Ectodermal cell (in vitro differentiated cells): ENCODE measurements around the gene EGR1.
"Not testable (repeated sequence)": the region's sequence is repeated elsewhere in the genome, so short reads cannot be mapped to it uniquely, and the experiment has no call there.

Experiments
- H3K27ac ChIP-seq: 2 replicates; pipeline ENCODE4 v1.7.0; 2013; ENCODE audit warnings: mild to moderate bottlenecking, low read depth, low read length; ENCODE audit not compliant: insufficient read depth, poor library complexity, severe bottlenecking
- H3K27me3 ChIP-seq: 2 replicates; pipeline ENCODE4 v1.7.0; 2013; ENCODE audit warnings: mild to moderate bottlenecking, low read length; ENCODE audit not compliant: insufficient read depth, control insufficient read depth, poor library complexity, severe bottlenecking
- H3K36me3 ChIP-seq: one replicate; pipeline ENCODE4 v1.7.0; 2013; ENCODE audit warnings: low read length; ENCODE audit not compliant: control insufficient read depth, insufficient read depth
- H3K4me1 ChIP-seq: one replicate; pipeline ENCODE4 v1.7.0; 2013; ENCODE audit warnings: low read length; ENCODE audit not compliant: control insufficient read depth, insufficient read depth
- H3K4me3 ChIP-seq: 2 replicates; pipeline ENCODE4 v1.7.0; 2013; ENCODE audit warnings: low read depth, low read length, control low read depth; ENCODE audit not compliant: insufficient read depth
- H3K9me3 ChIP-seq: 2 replicates; pipeline ENCODE4 v1.7.0; 2013; ENCODE audit warnings: mild to moderate bottlenecking, low read length, moderate library complexity; ENCODE audit not compliant: control insufficient read depth
- WGBS, 2 experiments: methylation state at CpG; one replicate each; pipeline ENCODE4 v1.1.7; 2013; ENCODE audit warnings: missing lambda C conversion rate in 2 of 2; 5-methylcytosine and 5-hydroxymethylcytosine counted together

EGR1 gene

GRCh38 chr5:138469540-138470321, 4.5 kb downstream of the EGR1 start:
- Histone ChIP-seq H3K4me3 (no peak overlapping the region), H3K4me1 (peaks cover 7% of the 10 kb centered on the region), H3K36me3 (peaks cover 11% of the 10 kb centered on the region), H3K27ac (no peak overlapping the region), H3K27me3 (peaks cover 32% of the 10 kb centered on the region), H3K9me3 (no peaks in the 10 kb centered on the region)
- WGBS, 2 experiments, result 92 to 93% methylated on average over 8 of the region's 8 CpGs

- Histone ChIP-seq H3K9me3 (no peaks in the 10 kb centered on the region), H3K4me1 (peaks cover 7% of the 10 kb centered on the region), H3K36me3 (peaks cover 11% of the 10 kb centered on the region), H3K27me3 (peaks cover 31% of the 10 kb centered on the region), H3K4me3 (no peak overlapping the region), H3K27ac (no peak overlapping the region)
- WGBS, 2 experiments, result 95 to 100% methylated on average over 3 of the region's 3 CpGs
Measured at GRCh38 chr5:138470322-138471051, 5.2 kb downstream of the EGR1 start.

GRCh38 chr5:138471052-138471361, 5.7 kb downstream of the EGR1 start:
- Histone ChIP-seq H3K4me3 (no peak overlapping the region), H3K27me3 (peaks cover 26% of the 10 kb centered on the region), H3K4me1 (peaks cover 7% of the 10 kb centered on the region), H3K9me3 (no peaks in the 10 kb centered on the region), H3K36me3 (peaks cover 11% of the 10 kb centered on the region), H3K27ac (no peak overlapping the region)
- 94% methylated on average over 2 of the region's 2 CpGs for WGBS, 2 experiments

- 51 to 56% methylated on average over 6 of the region's 6 CpGs for WGBS, 2 experiments
- Histone ChIP-seq H3K9me3 (no peaks in the 10 kb centered on the region), H3K4me1 (no peaks in the 10 kb centered on the region)
Measured at GRCh38 chr5:138472353-138472752, 7.1 kb downstream of the EGR1 start.

GRCh38 chr5:138473151-138473550, 7.9 kb downstream of the EGR1 start:
- 93 to 97% methylated on average over 5 of the region's 5 CpGs for WGBS, 2 experiments
- not testable (repeated sequence) for H3K4me3 ChIP-seq, H3K9me3 ChIP-seq, H3K36me3 ChIP-seq, H3K27me3 ChIP-seq, H3K27ac ChIP-seq, H3K4me1 ChIP-seq

More at GRCh38 chr5:138472353-138472752, 7.1 kb downstream of the EGR1 start:
- Histone ChIP-seq H3K4me3 (no peak overlapping the region), H3K27me3 (peaks cover 12% of the 10 kb centered on the region), H3K36me3 (peaks cover 7% of the 10 kb centered on the region), H3K27ac (no peak overlapping the region)

GRCh38 chr5:138476918-138477317, 11.6 kb downstream of the EGR1 start:
- peaks cover 6% of the 10 kb centered on the region for H3K27me3 ChIP-seq
- no peaks in the 10 kb centered on the region for H3K4me1 ChIP-seq
- H3K4me3 ChIP-seq, result no peak overlapping the region
- no peaks in the 10 kb centered on the region for H3K36me3 ChIP-seq
- no peaks in the 10 kb centered on the region for H3K9me3 ChIP-seq
- H3K27ac ChIP-seq, result no peak overlapping the region
- WGBS, 2 experiments, result 94 to 95% methylated on average over 6 to 7 of the region's 7 CpGs

- no peaks in the 10 kb centered on the region for H3K36me3 ChIP-seq
Measured at GRCh38 chr5:138482638-138483037, 17.4 kb downstream of the EGR1 start.

GRCh38 chr5:138488481-138488945, 23.2 kb downstream of the EGR1 start:
- H3K4me1 ChIP-seq, result peaks cover 29% of the 10 kb centered on the region
- no peaks in the 10 kb centered on the region for H3K9me3 ChIP-seq
- WGBS, 2 experiments, result 91 to 92% methylated on average over 5 of the region's 5 CpGs
- H3K27me3 ChIP-seq, result peaks cover 32% of the 10 kb centered on the region
- H3K27ac ChIP-seq, result no peak overlapping the region
- no peaks in the 10 kb centered on the region for H3K36me3 ChIP-seq
- no peak overlapping the region for H3K4me3 ChIP-seq

More at GRCh38 chr5:138482638-138483037, 17.4 kb downstream of the EGR1 start:
- Histone ChIP-seq H3K27ac (no peak overlapping the region), H3K9me3 (no peaks in the 10 kb centered on the region), H3K27me3 (no peaks in the 10 kb centered on the region), H3K4me3 (no peak overlapping the region), H3K4me1 (peaks cover 3% of the 10 kb centered on the region)
- 74% methylated on average over 4 of the region's 4 CpGs for WGBS, 2 experiments

- H3K9me3 ChIP-seq, result no peaks in the 10 kb centered on the region
- no peak overlapping the region for H3K27ac ChIP-seq
- H3K27me3 ChIP-seq, result peaks cover 32% of the 10 kb centered on the region
- WGBS, 2 experiments, result 83% methylated on average over 5 of the region's 5 CpGs
- H3K4me1 ChIP-seq, result peaks cover 33% of the 10 kb centered on the region
- no peaks in the 10 kb centered on the region for H3K36me3 ChIP-seq
- H3K4me3 ChIP-seq, result no peak overlapping the region
Measured at GRCh38 chr5:138489683-138490061, 24.4 kb downstream of the EGR1 start.

GRCh38 chr5:138490648-138491283, 25.5 kb downstream of the EGR1 start:
- Histone ChIP-seq H3K9me3 (no peaks in the 10 kb centered on the region), H3K4me3 (peak overlapping the region; percentile 6), H3K27ac (peak overlapping the region; percentile 33), H3K27me3 (peaks cover 32% of the 10 kb centered on the region), H3K36me3 (no peaks in the 10 kb centered on the region), H3K4me1 (peaks cover 33% of the 10 kb centered on the region)
- WGBS, 2 experiments, result 74 to 79% methylated on average over 12 of the region's 12 CpGs
